Mucosa of descending colon (tissue), 3 donors: Measurements from ENCODE around the gene FCHSD2. TPM values are rescaled to one million over a fixed set of nuclear protein-coding genes. Genes with fewer than 3 reads are reported as not detected.

ENCODE experiments used
- ATAC-seq: fragments of 200-7000 bp; cut with Tn5 transposase; one replicate; pipeline ENCODE4 v1.9.1; 2020; ENCODE audit warnings: mild to moderate bottlenecking, moderate library complexity
- DNase-seq, 3 donors: peaks; one replicate each; pipeline ENCODE4 v3.0.0-alpha.2; 2020
- H3K36me3 ChIP-seq: fragments of 200-600 bp; one replicate; pipeline ENCODE4 v1.8.0; 2021; ENCODE audit warnings: low read depth, mild to moderate bottlenecking
- H3K4me1 ChIP-seq: fragments of 200-600 bp; one replicate; pipeline ENCODE4 v1.8.0; 2021; ENCODE audit warnings: low read depth, mild to moderate bottlenecking
- H3K4me3 ChIP-seq: fragments of 200-600 bp; one replicate; pipeline ENCODE4 v1.8.0; 2021; ENCODE audit warnings: mild to moderate bottlenecking
- H3K9me3 ChIP-seq: fragments of 200-600 bp; one replicate; pipeline ENCODE4 v1.8.0; 2021; ENCODE audit warnings: mild to moderate bottlenecking
- CTCF ChIP-seq: fragments of 200-600 bp; IDR thresholded peaks from one replicate; pipeline ENCODE4 v1.8.0; 2022; ENCODE audit warnings: antibody characterized with exemption, mild to moderate bottlenecking
- intact Hi-C, 2 donors: fragments of 100-400 bp; cut with DNase I in 1 of 2; cut with micrococcal nuclease in 1 of 2; formaldehyde crosslinking; loops; one replicate each; pipeline versions ENCODE4 v1.11.0 to v1.11.1; 2022; cut with DNase I, micrococcal nuclease
- total RNA-seq, 3 donors: library from RNA; stranded (reverse); fragmentation: NEBNext Ultra II Directional in 2 of 3; extraction: Animal tissue kit (Norgen Biotek cat#: 25700) in 2 of 3; gene quantifications; one replicate each; pipeline versions ENCODE4 v1.2.1 to v1.2.4, GENCODE V29; 2021 to 2023
- donor health status: DM: no; HTN: no; CAD: no; lungs with moderate emphysema.
- donor health status: DM: no; HTN: no; CAD: no.
- donor health status: DM: no; HTN: yes; CAD: no.

Gene FCHSD2
- total RNA-seq, 3 donors from 2014 or later: 15.7 to 41.6 (median 21.6) TPM

GRCh38 chr11:72824811-72825505 is 317.2 kb downstream of the FCHSD2 start:
- Histone ChIP-seq H3K9me3 (no peaks in the 10 kb centered on the region), H3K36me3 (no peaks in the 10 kb centered on the region), H3K4me3 (no peak overlapping the region), H3K4me1 (peaks cover 12% of the 10 kb centered on the region)
- intact Hi-C loops: no loop called here
- TF ChIP-seq CTCF: no peak
- ATAC-seq: no peak
- DNase-seq: no peak

- Histone ChIP-seq H3K9me3 (no peaks in the 10 kb centered on the region), H3K4me1 (peaks cover 12% of the 10 kb centered on the region), H3K36me3 (no peaks in the 10 kb centered on the region), H3K4me3 (no peak overlapping the region)
- no peak for ATAC-seq
- no peak for TF ChIP-seq CTCF
- intact Hi-C loops: no loop called here
- no peak for DNase-seq
Observed at GRCh38 chr11:72824020-72824419, 318.1 kb downstream of the FCHSD2 start.

- Histone ChIP-seq H3K4me1 (peaks cover 12% of the 10 kb centered on the region), H3K4me3 (no peak overlapping the region), H3K9me3 (no peaks in the 10 kb centered on the region), H3K36me3 (no peaks in the 10 kb centered on the region)
- DNase-seq: no peak
- TF ChIP-seq CTCF: no peak
- ATAC-seq: no peak
- intact Hi-C loops: no loop called here
Observed at GRCh38 chr11:72823105-72823804, 318.9 kb downstream of the FCHSD2 start.

GRCh38 chr11:72821920-72822799 is 320.0 kb downstream of the FCHSD2 start:
- no peak for TF ChIP-seq CTCF
- DNase-seq: peak; percentile 92 to 96 (median 93)
- H3K9me3 ChIP-seq: no peaks in the 10 kb centered on the region
- intact Hi-C loops: no loop called here
- peaks cover 10% of the 10 kb centered on the region for H3K4me1 ChIP-seq
- no peaks in the 10 kb centered on the region for H3K36me3 ChIP-seq
- no peak overlapping the region for H3K4me3 ChIP-seq
- ATAC-seq: peak; percentile 94

GRCh38 chr11:72821221-72821919 is 320.7 kb downstream of the FCHSD2 start:
- TF ChIP-seq CTCF: no peak
- intact Hi-C loops: no loop called here

More at GRCh38 chr11:72821221-72821919, 320.7 kb downstream of the FCHSD2 start:
- Histone ChIP-seq H3K4me1 (peaks cover 15% of the 10 kb centered on the region), H3K4me3 (no peak overlapping the region), H3K9me3 (no peaks in the 10 kb centered on the region), H3K36me3 (no peaks in the 10 kb centered on the region)
- peak; percentile 57 to 72 (median 72) for DNase-seq
- ATAC-seq: peak; percentile 67
